GM18951 (cell line): ENCODE data around the gene PITRM1.

Experiments
- POLR2A ChIP-seq: IDR thresholded peaks from 4 replicates; pipeline ENCODE4 v1.6.1; 2011; ENCODE audit warnings: mild to moderate bottlenecking; ENCODE audit not compliant: insufficient read length, insufficient read depth; ENCODE audit errors: extremely low read depth
- in situ Hi-C: fragments of 300-500 bp; cut with MboI; formaldehyde crosslinking; loops from one replicate; pipeline ENCODE4 v1.12.0; 2022; ENCODE audit warnings: low sequenced_read_pairs, mixed read lengths, inconsistent platforms; ENCODE audit not compliant: unreplicated experiment

PITRM1 gene

DNA sequence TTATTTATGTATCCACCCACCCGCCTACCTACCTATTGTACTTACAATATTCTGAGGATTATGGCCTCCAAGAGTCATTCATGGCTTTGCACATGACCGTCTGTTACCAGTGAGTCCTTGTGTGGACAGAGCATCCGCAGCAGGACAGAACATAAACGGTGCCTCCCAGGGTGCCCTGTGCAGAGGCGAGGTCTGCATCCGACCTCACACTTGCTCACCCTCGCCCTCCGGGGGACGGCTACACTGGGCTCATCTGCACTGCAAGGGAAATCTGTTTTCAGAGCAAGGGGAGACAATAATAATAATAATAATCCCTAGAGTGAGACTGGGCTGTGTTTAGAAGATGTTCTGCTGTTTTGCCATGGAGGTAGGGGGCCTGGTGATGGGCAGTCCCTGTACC is 75.4 kb downstream of the PITRM1 start:
- in situ Hi-C loops = no loop called here
- no peak for TF ChIP-seq POLR2A

DNA sequence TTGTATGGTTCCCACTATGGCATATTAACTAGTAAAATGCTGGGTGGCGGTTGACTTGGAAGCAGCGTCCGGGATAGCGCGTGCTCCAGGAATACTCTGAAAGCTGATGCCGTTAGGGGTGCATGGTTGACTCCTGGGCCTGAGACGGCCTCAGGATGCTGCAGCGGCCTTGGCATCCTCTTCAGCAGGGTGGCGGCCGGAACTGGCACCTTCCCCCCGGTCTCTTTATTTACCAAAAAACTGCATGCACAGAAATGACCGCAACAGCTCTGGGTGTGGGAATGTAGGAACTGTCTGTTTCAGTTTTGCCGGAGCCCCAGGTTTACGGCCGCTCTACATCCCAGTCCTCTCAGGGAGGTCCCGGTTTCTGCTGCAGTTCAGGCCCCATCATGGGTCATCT is 76.4 kb downstream of the PITRM1 start:
- TF ChIP-seq POLR2A = no peak

DNA sequence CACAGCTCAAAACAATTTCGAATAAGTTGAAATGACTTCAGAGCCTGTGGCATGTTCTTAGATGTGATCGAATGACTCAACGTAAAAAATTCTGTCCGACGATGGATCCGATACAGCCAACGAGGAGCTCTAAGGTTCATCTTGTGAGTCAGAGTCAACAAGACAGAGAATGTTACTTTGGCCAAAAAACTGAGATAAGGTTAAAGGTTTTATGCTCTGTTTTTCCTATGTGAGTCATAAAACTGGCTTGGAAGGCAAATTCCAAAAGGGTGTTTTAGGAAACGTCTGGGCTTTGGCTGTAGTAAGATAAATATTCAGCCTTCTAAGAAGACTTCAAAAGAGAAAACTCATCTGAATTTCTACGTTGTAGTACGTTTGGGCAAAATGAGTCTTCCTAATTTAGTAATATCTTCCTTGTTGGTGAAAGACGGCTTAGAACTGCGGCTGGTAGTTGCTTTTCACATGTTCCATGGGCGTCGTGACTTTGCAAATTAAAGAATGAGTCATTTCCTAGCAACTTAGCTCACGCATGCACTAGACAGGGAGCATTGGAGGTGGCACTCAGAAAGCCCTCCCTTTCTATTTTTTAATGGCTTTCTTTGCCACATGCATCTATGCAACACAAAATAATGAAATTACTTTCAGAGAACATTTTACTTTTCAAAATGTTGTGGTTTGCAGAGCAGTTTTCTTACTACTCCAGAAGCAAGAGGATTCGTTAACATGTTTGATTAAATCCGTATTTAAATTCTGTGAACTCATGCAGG is 77.0 kb downstream of the PITRM1 start:
- no peak for TF ChIP-seq POLR2A
- in situ Hi-C loops = no loop called here

More for the DNA sequence above, 76.4 kb downstream of the PITRM1 start:
- in situ Hi-C loops = no loop called here

DNA sequence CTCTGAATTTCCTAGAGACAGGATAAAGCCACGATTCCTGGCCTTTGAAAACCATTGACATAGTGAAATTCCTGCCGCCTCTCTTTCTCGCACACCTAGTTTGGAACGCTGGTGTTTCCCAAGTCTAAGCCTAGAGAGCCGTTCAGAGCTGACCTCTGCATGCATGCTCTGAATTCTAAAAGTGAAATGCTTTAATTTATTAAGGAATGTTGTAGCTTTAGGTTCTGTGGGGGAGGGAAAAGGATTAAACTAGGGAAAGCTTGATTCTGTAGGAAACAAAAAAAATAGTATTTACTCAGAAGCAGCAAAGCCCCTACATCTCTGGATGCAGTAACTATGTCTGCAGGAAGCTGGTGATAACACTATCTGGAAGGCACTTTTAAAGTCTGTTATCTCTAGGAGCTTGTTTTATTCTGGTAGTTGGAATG is 78.0 kb downstream of the PITRM1 start:
- TF ChIP-seq POLR2A = no peak

DNA sequence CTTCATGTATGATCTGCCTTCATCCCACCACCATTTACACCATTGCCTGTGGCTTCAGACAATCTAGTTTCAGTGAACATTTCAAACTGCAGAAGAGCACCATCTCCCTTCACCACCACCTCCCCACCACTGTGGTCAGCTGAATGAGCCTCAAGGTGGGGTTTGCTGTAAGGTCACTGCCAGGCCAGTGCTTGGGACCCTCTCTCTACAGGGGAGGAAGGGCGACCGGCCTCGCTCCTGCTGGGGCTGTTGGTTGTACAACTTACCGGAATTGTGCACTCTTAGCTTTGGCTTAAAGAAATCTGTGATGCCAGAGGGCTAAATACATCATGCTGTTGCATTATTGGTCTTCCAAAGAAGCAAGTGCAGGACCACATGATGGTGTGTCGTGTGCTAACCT is 78.6 kb downstream of the PITRM1 start:
- TF ChIP-seq POLR2A = no peak
- in situ Hi-C loops = no loop called here

More for the DNA sequence above, 78.0 kb downstream of the PITRM1 start:
- in situ Hi-C loops = no loop called here

DNA sequence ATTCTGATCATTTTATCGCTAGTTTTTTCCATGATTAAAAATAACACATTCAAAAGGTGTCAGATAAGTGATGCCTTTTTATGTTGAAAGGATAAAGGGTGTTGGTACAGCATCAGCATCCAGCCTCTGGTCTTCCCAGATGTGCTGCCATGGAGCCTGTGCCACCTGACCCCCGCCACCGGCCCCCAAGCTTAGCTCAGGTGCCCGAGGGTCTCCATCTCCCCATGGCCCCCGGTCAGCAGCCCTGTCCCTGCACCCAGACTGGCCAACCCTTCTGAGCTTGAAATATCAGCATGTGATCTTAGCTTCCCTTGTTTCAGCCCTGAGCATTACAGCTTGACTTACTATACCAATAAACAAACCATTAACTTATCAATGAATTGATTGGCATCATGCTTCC is 80.7 kb downstream of the PITRM1 start:
- in situ Hi-C loops = no loop called here
- TF ChIP-seq POLR2A = no peak

DNA sequence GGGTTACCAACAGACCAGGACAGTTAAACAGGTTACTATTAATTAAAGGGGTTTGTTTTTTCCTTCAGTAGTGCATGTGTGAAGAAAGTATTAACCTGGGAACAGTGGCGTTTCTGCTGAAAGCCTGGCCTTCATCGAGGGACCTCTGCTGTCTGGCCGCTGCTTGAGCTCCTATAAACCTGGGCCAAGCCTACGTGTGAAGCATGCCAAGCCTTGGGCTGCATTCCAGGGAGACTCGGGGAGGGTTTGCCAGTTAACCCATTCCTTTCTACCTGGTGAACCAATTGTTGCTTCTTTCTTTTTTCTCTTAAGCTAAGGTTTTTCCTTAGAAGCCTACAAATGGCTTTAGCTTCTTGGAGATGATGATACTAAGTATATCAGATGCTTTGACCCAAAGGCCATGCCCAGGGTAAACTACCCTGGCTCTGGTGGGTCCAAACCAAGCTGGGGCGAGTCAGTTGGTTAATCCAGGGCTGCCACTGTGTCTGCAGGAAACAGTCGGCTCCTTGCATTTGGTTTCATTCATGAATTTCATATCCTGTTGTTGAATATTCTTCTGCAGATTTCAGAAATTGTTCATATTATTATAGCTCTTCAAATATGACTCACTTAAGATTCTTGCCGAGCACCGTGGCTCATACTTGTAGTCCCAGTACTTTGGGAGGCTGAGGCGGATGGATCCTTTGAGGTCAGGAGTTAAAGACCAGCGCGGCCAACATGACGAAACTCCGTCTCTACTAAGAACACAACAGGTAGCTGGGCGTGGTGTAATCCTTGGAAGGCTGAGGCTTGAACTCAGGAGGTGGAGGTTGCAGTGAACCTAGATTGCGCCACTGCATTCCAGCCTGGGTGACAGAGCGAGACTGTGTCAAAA is 81.4 kb downstream of the PITRM1 start:
- in situ Hi-C loops = no loop called here
- no peak for TF ChIP-seq POLR2A

DNA sequence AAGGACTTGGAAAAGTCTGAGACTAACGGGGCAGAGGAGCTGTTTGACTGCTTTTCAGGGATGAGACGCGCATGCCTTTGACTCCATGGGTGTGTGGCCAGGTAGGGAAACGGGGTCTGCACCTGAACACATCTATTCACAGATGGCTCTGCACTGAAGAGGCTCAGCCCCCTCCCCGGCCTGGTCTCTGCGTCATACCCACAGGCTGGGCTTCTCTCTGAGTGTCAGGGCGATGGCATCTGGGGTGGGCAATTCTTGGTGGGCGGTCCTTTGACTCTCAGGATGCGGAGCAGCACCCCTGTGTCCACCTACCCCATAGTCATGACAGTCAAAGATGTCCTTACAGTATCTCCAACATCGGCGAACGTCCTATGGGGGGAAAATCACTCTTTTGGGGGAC is 82.2 kb downstream of the PITRM1 start:
- in situ Hi-C loops = no loop called here
- no peak for TF ChIP-seq POLR2A
